GM21447 (cell line): ENCODE results near the gene HPCAL4.

Experiments
- ATAC-seq: cut with Tn5 transposase; IDR thresholded peaks from one replicate; pipeline ENCODE4 v1.9.1; 2021; ENCODE audit not compliant: unreplicated experiment

Gene HPCAL4

DNA sequence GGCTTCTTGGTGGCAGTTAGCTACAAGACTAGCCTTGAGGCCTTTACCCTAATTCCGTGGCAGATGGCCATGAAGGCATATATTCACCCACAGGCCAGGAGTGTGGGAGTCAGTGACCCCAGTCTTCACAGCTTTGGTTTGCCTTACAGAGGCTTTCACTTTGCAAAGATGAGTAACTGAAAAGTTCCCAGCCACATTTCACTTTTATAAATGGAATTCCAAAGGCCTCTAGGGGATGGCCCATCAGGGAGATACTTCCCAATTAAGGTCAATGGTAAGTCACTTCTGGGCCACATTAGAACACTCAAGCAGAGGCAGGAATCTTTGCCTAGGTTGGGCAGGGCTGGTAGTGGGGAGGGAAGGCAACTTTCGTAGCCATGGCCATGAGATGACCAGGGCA lies 38.7 kb downstream of the HPCAL4 start:
- ATAC-seq, result no peak

DNA sequence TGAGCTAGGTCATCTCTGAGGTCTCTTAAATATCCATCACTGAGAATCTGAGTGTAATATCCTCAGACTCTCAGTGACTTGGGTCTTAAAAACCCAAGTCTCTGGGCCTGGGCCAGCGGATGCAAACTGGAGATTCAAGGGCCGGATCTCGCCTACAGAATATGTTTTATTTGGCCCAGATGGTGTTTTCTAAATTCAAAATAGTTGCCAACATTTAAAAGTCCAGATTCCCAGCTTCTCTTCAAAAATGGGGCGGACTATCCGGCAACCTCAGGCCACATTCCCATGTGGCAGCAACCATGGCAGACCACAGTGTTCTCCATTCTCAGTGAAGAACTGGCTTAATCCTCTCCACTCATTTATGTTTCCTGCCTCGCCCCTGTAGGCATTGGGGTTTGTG lies 39.1 kb downstream of the HPCAL4 start:
- no peak for ATAC-seq

DNA sequence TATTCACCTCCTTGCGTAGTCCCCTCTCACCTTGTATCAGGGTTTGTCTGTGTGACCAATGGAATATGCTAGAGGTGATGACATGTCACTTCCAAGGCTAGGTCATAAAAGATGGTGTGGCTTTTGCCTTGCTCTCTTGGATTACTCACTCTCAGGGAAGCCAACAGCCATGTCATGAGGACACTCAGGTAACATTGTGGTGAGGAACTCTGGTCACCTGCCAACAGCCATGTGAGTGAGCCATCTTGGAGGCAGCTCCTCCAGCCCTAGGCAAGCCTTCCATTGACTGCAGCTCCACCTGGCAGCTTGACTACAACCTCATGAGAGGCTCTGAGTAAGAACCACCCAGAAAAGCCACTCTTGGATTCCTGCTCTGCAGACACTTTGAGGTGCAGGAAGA lies 40.8 kb downstream of the HPCAL4 start:
- ATAC-seq, result no peak

GRCh38 chr1:39649636-39650185 lies 41.5 kb downstream of the HPCAL4 start:
- no peak for ATAC-seq

DNA sequence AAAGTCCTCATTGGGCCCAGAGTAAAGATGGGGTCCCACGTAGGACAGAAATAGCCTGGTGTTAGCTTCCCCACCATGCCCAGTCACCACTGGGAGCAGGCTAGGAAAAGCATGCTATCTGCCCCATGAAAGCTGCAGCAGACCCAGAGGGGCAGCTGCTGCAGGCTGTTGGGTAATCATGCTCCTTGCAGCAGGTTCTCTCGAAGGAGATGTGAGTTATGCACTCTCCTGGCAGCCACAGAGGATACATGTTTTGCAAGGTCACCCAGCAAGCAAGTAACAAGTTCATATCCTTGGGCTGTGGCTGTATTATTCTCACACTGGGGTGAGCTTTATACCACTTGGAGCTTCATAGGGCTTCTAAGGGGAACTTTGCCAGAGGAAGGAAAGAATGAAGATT lies 42.7 kb downstream of the HPCAL4 start:
- ATAC-seq, result no peak

DNA sequence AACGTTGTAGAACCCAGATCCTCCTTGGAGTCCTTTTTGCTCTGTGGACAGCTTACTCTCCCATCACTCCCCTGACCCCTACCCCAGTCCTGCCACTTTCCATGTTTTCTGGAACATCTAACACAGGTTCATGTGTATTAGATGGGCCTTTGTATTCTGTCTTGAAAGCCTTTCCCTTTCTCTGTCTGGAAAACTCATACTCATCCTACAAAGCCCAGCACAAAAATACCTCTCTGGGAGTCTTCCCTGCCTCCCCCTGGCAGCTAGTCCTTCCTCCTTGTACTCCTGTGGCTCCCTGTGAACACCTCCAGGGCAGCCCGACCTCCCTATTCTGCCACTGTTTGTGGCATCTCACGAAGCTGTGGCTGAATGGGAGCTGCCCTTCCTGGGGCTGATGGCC lies 44.0 kb downstream of the HPCAL4 start:
- no peak for ATAC-seq

GRCh38 chr1:39646232-39647081 lies 44.8 kb downstream of the HPCAL4 start:
- ATAC-seq, result no peak

DNA sequence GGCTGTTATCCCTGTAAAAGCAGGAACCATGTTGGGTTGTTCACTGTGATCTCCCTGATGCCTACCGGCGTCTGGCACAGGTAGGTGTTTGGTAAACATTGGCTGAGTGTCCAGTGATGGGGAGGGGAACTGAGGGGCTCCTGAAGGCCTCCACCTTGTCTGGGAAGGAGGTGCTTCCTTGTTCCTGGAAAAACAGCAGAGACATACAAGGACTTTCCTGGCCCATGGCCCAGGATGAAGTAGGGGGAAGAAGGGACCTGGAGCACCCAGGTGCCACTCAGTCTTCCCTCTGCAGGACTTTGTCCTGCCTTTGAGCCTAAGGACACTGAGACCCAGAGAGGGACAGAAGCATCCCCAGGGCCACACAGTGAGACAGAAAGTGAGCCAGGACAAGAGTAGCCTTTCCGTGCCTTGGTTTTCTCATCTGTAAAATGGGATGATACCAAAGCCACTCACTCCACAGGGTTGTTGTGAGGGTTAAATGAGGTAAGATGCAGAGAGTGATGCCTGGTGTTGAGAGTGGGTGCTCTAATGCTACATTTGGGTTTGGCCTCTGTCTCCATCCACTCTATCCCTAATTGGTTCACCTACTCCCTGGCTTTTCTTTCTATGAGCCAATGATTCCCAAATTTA lies 45.7 kb downstream of the HPCAL4 start:
- ATAC-seq, result no peak

DNA sequence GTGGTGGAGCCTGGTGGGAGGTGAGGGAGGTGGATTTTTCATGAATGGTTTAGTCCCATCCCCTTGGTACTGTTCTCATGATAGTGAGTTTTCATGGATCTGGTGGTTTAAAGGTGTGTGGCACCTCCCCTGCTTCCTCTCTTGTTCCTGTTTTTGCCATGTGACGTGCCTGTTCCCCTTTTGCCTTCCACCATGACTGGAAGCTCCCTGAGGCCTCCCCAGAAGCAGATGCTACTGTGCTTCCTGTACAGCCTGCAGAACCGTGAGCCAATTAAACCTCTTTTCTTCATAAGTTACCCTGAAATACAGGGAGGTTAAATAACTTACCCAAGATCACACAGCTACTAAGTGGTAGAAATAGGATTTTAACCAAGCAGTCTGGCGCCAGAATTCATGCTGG lies 47.5 kb downstream of the HPCAL4 start:
- no peak for ATAC-seq

GRCh38 chr1:39642796-39643195 lies 48.4 kb downstream of the HPCAL4 start:
- no peak for ATAC-seq

DNA sequence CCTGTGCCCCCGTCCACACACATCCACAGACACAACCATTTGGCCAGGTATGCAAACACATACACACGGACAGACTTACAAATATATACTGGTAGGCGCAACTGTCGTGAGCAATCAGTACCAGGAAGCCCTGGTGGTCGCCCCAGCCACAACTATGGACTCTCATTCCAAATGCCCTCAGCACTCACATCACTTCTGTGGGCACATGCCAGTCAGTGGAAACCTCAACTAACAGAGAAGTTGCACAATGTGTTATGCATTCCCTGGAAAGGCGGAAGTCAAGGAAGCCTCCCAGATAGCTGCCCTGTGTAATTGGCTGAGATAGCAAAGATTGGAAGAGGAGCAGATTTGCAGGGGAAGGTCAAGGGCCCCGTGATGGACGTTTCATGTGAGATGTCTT lies 50.4 kb downstream of the HPCAL4 start:
- no peak for ATAC-seq

DNA sequence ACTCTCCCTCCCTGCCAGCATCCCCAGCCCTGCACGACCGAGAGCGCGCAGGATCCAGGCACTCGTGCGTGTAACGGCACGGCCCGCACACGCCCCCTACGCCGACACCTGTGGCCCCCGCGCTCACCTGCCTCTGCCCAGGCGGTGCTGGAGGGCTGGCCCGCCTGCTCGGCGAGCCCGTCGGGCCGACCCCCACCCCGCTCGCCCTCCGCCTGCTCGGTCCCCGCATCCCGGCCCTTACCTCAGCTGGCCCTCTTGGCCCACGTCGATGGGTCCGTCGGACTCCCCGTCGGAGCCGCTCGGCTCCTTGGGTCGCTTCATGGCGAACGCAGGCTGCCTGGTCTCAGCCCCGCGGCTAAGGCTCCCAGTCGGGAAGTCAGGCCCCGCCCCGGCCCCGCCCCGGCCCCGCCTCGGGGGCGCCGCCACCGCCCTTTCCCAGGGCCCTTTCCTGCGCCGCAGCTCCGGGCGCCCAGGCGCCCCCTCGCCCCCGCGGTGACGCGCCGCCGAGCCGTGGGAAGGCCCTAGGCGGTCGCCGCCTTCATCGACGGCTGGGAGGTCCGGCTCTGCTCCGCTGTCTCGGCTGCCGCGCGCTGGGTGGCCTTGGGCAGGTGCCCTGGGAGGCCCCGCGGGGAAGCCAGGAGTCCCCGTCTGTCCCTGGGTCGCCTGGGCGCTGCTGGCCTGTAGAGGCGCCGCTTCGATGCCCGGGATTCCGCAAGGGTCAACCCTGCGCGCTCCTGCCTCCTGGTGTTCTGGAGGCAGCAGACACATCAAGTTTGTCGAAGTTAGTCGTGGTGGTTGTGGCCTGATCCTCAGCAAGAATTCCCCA lies 51.7 kb downstream of the HPCAL4 start, which contains the start of gene HEYL:
TSS of gene HEYL (minus strand) at position 339 of the 826 bp plus-strand sequence. CDS start at position 321, 18 bp downstream.
- no peak for ATAC-seq

DNA sequence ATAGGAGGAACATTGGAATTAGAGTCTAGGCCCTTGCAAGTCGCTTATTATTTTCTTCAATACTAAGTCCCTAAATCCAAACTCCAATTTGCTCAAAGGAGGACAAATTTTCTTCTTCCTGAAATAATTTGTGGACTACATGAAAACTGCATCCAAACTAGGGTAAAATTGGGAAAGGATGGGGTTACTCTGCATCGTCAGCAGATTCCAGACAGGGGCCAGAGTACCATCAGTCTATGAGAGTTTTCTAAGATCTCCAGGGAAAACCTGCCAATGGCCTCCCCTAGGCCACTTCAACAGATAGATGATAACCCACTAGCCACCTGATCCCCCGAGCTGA lies 52.3 kb downstream of the HPCAL4 start:
- ATAC-seq, result no peak

DNA sequence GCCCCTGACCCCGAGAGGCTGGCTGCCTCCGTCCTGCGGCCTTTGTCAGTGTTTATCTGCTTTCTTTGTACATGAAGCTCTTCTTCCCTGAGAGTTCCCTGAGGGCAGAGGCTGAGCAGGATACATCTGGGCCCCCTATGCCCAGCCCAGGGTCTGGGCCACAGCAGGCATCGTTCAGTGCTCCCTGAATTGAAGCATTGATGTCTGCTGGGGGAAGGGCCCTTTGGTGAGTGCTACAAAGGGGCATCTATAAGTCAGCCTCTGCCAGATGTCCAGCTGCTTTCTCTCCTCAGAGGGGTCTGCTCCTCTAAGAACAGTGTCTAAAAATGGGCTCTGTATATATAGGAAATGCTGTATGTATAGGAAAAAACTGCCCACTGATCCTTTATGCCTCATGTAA lies 53.9 kb downstream of the HPCAL4 start:
- no peak for ATAC-seq

DNA sequence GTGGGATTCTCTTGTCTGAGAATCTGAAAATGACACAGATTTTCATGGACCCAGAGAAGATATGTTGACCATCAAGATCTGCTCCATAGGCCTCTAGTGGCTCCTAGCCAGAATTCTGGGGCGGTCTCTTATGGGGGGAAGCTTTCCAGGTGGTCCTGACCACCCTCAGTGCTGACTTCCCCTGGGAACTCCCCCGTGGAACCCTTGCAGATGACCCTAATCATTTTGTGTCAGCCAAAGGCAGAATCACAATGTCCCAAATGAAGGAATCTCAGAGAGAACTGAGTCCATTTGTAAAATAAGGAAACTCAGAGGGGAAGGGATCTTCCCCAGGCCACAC lies 55.4 kb downstream of the HPCAL4 start:
- no peak for ATAC-seq

DNA sequence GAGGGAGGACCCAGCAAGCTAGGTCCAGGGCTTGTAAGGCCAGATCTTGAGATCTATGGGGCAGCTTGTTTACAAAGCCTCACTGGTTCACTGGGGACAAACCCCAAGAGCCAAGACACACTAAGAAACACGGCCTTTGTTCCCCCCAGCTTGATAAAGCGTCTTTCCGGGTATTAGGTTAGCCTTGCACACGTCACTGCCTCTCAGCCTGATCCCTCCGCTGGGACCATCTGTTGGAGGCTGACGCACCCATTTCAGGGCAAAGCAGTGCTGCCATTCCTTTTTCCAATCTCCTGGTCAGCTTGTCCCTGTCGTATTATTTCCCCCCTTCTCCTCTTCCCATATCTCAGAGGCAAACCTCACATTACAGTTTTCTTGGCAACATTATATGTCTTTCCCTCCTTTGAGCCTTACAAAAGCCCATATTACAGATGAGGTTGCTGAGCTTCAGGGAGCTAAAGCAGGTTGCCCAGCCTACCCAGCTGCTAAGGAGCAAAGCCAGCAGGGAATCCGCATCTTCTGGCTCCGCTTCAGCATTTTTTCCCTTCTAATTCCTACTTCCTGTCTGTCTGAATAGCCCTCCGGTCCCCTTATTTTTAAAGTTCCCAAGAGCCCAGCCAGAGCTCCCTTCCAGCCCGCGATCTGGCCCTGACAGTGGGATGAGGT lies 55.9 kb downstream of the HPCAL4 start:
- ATAC-seq, result no peak

DNA sequence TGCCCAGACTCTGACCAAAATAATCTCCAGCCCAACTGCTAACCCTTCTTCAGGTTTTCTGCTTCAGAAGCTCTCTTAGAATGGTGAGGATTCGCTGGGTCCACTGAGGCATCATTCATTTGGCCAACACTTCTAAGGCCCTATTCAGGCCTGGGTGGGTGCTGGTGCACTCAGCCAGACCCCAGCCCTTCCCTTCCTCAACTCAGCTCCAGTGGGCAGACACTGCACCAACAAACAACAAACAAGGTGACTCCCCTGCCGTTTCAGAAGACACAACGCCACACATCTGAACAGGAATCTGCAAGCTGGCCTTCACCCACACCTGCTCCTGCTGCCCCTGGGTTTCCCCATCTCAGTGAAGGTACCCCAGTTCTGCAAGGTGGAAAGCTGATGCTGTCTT lies 57.8 kb downstream of the HPCAL4 start:
- ATAC-seq, result no peak

DNA sequence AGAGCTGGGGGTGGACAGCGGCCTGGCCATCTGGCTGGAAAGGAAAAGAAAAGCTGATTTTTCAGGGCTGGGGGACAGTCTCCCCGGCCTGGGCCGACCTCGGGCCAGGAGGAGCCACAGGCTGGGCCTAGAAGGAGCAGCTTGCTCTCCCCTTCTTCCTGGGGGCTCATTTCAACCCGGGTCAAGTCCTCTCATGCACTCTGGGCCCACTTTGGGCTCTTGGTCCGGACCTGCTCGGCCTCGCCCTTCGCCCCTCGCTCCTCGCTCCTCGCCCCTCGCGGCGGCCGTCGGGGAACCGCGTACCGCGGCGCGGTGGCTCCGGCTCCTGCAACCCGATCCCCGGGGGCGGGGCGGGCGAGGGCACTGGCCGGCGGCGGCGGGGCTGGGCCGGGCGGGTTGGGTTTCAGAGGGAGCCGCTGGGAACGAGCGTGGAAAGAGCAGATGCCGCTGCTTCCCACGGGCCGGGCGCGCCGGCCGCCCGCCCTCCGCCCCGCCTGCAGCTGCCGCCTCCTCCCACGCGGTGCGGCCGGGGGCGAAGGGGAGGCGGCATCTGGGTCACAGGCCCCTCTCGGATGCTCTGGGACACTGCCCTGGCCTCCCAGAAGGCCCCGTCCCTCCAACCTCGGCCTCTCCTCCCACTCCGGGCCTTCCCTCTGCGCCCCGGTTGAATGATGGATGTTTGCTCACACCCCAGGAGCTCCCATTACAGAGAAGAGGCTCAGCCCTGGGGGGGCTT lies 58.4 kb downstream of the HPCAL4 start:
- ATAC-seq, result no peak

DNA sequence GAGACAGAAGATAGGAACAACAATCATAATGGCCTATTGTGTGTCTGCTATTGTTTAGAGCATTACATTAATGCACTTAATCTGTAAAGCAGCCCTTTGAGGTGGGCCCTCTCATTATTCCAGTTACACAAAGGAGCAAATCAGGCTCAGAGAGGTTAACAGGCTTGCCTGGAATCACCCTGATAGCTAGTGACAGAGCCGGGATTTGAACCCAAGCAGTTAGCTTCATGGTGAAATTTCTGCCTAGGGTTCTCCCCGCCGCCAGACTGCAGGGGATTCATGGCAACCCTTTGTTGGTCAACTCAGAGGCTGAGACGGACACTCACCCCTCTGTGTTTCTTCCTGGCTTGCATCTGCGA lies 58.9 kb downstream of the HPCAL4 start:
- no peak for ATAC-seq
